Left lung (tissue), 10 donors: ENCODE results near the gene EFNB2. TPM values are rescaled to one million over a fixed set of nuclear protein-coding genes. Genes with fewer than 3 reads are reported as not detected.

Source experiments
- ATAC-seq: fragments of 200-7000 bp; cut with Tn5 transposase; one replicate; pipeline ENCODE4 v1.9.1; 2020; ENCODE audit warnings: moderate library complexity
- DNase-seq, 4 donors: peaks; one replicate each; pipeline ENCODE4 v3.0.0-alpha.2; 2013 to 2020
- H3K27ac ChIP-seq, 2 donors: fragments of 200-600 bp; sonication (generic) in 1 of 2; one replicate each; pipeline versions ENCODE4 v1.5.0 to v1.8.0; 2020 to 2021
- H3K27me3 ChIP-seq, 2 donors: fragments of 200-600 bp; sonication (generic) in 1 of 2; one replicate each; pipeline versions ENCODE4 v1.5.0 to v1.8.0; 2020 to 2021
- H3K36me3 ChIP-seq, 2 donors: fragments of 200-600 bp; sonication (generic) in 1 of 2; one replicate each; pipeline versions ENCODE4 v1.5.0 to v1.8.0; 2020 to 2021
- H3K4me1 ChIP-seq, 2 donors: fragments of 200-600 bp; one replicate each; pipeline ENCODE4 v1.8.0; 2021
- H3K4me3 ChIP-seq, 2 donors: fragments of 200-600 bp; sonication (generic) in 1 of 2; one replicate each; pipeline versions ENCODE4 v1.5.0 to v1.8.0; 2020 to 2021; ENCODE audit warnings: mild to moderate bottlenecking in 1 of 2
- H3K9me3 ChIP-seq, 2 donors: fragments of 200-600 bp; sonication (generic) in 1 of 2; one replicate each; pipeline versions ENCODE4 v1.5.0 to v1.8.0; 2020 to 2021
- CTCF ChIP-seq, 2 donors: fragments of 200-600 bp; sonication (generic) in 1 of 2; IDR thresholded peaks; one replicate each; pipeline versions ENCODE4 v1.5.0 to v1.8.0; 2021; ENCODE audit warnings: antibody characterized with exemption in 2 of 2
- intact Hi-C, 2 donors: fragments of 100-400 bp; cut with DNase I; formaldehyde crosslinking; loops; one replicate each; pipeline versions ENCODE4 v1.11.2 to v1.14.2; 2022
- polyA plus RNA-seq, 6 donors: library from polyadenylated mRNA; unstranded; fragments of 120-200 nt; gene quantifications; one replicate each; pipeline ENCODE4 v1.2.1, GENCODE V29; 2013; ENCODE audit not compliant: insufficient read length in 6 of 6
- total RNA-seq, 2 donors: library from RNA; stranded (reverse); fragmentation: NEBNext Ultra II Directional; extraction: Animal tissue kit (Norgen Biotek cat#: 25700); gene quantifications; one replicate each; pipeline ENCODE4 v1.2.1, GENCODE V29; 2021
- donor health status: DM: no; HTN: yes; CAD: no.
- donor health status: DM: no; HTN: no; CAD: no.

Gene EFNB2
- total and polyA plus RNA-seq, 8 donors = 39.6 to 95.6 (median 85.5) TPM

- DNase-seq = no peak
- Histone ChIP-seq H3K27ac (no peak overlapping the region), H3K4me1 (peaks cover 0 to 27% of the 10 kb centered on the region in 2 donors), H3K36me3 (peaks cover 0 to 53% of the 10 kb centered on the region in 2 donors), H3K27me3 (no peaks in the 10 kb centered on the region), H3K9me3 (no peaks in the 10 kb centered on the region), H3K4me3 (no peak overlapping the region)
- no peak for TF ChIP-seq CTCF (IDR thresholded peaks at IDR 0.05)
- intact Hi-C loops = no loop called here
- ATAC-seq = no peak
Measured at GRCh38 chr13:106551350-106551749, 15.9 kb upstream of the EFNB2 start.

- no peak for ATAC-seq
- intact Hi-C loops = no loop called here
- Histone ChIP-seq H3K27ac (no peak overlapping the region), H3K27me3 (no peaks in the 10 kb centered on the region), H3K9me3 (no peaks in the 10 kb centered on the region), H3K36me3 (peaks cover 0 to 47% of the 10 kb centered on the region in 2 donors), H3K4me3 (no peak overlapping the region), H3K4me1 (peaks cover 0 to 27% of the 10 kb centered on the region in 2 donors)
- no peak for TF ChIP-seq CTCF (IDR thresholded peaks at IDR 0.05)
- no peak for DNase-seq
Measured at GRCh38 chr13:106550570-106551135, 15.2 kb upstream of the EFNB2 start.

GRCh38 chr13:106548064-106548696, 12.7 kb upstream of the EFNB2 start:
- TF ChIP-seq CTCF (IDR thresholded peaks at IDR 0.05) = no peak
- no peak overlapping the region for H3K4me3 ChIP-seq

GRCh38 chr13:106541826-106542225, 6.4 kb upstream of the EFNB2 start:
- Histone ChIP-seq H3K4me1 (peaks cover 0 to 24% of the 10 kb centered on the region in 2 donors), H3K36me3 (peaks cover 0 to 30% of the 10 kb centered on the region in 2 donors), H3K9me3 (no peaks in the 10 kb centered on the region), H3K4me3 (no peak overlapping the region), H3K27me3 (no peaks in the 10 kb centered on the region), H3K27ac (no peak overlapping the region)
- ATAC-seq (no peak), DNase-seq (no peak)
- intact Hi-C loops = no loop called here
- TF ChIP-seq CTCF (IDR thresholded peaks at IDR 0.05) = no peak

More at GRCh38 chr13:106548064-106548696, 12.7 kb upstream of the EFNB2 start:
- peaks cover 0 to 32% of the 10 kb centered on the region in 2 donors for H3K36me3 ChIP-seq
- intact Hi-C loops = no loop called here
- H3K27ac ChIP-seq = no peak overlapping the region
- H3K4me1 ChIP-seq = peaks cover 0 to 45% of the 10 kb centered on the region in 2 donors
- H3K27me3 ChIP-seq = no peaks in the 10 kb centered on the region
- no peaks in the 10 kb centered on the region for H3K9me3 ChIP-seq
- DNase-seq = no peak
- ATAC-seq = no peak

- no peak for DNase-seq
- no peak for ATAC-seq
- no peak for TF ChIP-seq CTCF (IDR thresholded peaks at IDR 0.05)
- Histone ChIP-seq H3K27me3 (no peaks in the 10 kb centered on the region), H3K36me3 (peaks cover 0 to 24% of the 10 kb centered on the region in 2 donors), H3K4me1 (peaks cover 0 to 33% of the 10 kb centered on the region in 2 donors), H3K4me3 (no peak overlapping the region), H3K9me3 (no peaks in the 10 kb centered on the region), H3K27ac (no peak overlapping the region)
- intact Hi-C loops = no loop called here
Measured at GRCh38 chr13:106540613-106541012, 5.2 kb upstream of the EFNB2 start.
